Hematopoietic multipotent progenitor cell (in vitro differentiated cells): Measurements from ENCODE around the gene CTSD. TPM values are rescaled to one million over a fixed set of nuclear protein-coding genes. Genes with fewer than 3 reads are reported as not detected.

ENCODE experiments used
- DNase-seq, 3 donors: peaks; one replicate each; pipeline ENCODE4 v3.0.0-alpha.2; 2011 to 2015; ENCODE audit warnings: low read depth in 2 of 3, low spot score in 2 of 3
- total RNA-seq: library from RNA; depleted of rRNA; stranded (reverse); fragments of >200 nt; gene quantifications from one replicate; pipeline ENCODE4 v1.2.3, GENCODE V29; 2012

CTSD gene
- total RNA-seq, 1 donor, result 259 TPM

- DNase-seq, result no peak
Measured at GRCh38 chr11:1782831-1783724, 19.4 kb upstream of the CTSD start.

- no peak for DNase-seq
Measured at GRCh38 chr11:1782031-1782590, 18.4 kb upstream of the CTSD start.

DNA sequence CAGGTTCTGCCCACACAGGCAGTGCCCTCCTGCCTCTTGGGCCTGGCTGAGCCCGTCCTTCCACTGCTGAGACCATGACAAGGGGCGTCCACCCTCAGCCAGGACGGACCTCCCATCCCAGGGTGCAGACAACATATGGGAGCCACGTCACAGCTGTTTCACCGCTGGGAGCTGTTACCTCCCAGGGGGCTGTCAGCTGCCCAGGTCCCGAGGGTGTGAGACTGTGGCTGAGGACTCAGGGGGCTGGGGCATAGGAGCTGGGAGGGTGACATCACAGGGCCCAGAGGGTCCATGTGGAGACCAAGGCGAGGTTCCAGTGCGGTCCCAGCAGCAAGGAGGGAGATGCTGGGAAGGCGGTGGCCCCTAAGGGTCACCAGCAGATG lies 17.9 kb upstream of the CTSD start:
- DNase-seq, result no peak

DNA sequence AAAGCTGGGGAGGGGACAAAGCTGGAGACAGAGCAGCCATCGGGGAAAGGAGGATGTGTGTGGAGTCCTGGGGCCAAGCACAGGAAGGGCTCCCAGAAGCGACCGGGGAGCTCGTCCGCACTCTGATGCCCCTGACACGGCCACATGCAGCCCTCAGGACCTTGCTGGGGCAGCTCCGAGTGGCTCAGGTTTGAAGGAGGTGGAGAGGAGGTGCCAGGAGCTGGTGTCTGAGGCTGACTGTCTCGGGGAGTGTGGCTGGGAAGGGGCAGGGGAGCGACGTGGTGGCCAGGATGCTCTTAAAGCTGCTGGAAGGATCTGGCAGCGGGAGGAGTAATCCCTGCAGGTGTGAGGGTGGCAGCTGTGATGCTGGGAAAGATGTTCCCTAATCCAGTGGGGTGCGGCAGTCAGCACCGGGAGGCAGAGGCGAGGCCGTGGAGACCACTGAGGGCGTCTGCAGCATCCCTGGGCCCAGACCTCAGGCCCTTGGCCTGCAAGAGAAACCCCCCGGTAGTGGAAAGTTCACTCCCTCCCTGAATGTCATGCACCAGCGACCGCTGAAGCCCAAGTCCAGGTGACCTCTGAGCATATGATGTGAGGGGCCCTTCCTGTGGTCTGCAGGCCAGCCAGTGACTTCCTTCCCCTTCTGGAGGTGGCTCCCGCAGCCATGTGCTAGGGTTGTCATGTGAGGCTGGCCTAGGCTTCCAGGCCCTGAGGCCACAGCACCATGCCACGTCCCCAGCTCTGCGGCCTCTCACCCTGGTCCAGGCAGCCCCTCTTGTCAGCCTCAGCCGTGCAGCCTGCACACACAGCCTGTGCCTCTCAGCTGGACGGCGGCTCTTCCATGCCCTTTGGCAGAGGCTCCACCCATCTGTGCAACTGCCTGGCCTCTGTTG lies 17.2 kb upstream of the CTSD start:
- peak in 2 of 3 donors; percentile 46 to 56 for DNase-seq

DNA sequence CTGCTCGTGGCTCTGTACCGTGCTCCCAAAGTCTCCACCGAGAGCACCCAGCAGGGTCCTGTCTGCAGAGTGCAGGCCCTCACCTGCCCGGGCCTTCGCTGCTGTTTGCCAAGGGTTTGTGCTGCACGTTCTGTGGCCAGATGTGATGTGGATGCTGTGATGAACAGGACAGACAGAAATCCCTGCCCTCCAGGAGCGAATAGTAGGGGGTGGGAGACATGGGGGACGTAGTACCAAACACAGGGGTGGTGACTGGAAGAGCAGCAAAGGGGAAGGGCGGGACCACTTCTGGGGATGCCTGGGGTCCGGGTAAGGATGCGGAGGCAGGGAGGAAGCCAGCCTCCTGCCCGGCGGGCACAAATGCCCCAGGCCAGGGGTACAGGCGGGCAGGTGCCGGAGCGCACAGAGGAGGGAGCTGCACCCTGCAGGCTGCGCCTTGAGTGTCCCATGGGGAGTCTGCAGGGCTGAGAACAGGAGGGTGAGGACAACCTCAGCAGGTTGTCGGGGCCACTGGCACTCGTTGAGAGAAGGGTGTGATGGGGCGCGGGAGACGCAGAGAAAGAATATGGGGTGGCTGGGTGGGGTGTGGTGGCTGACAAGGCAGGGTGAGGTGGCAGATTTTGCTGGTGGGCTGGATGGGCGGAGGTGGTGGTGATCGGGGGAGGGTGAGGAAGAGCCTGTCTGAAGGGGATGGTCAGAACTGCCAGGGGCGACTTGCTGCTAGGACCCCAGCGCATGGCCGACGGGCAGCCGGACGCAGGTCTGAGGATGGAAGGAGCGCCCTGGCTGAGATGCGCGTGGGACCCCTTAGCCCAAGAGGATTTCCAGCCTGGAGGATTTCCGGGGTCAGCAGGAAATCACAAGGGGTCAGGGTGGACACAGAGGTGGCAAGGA lies 16.3 kb upstream of the CTSD start:
- DNase-seq, result no peak

- no peak for DNase-seq
Measured at GRCh38 chr11:1779034-1779805, 15.5 kb upstream of the CTSD start.

- no peak for DNase-seq
Measured at GRCh38 chr11:1778141-1778911, 14.6 kb upstream of the CTSD start.

DNA sequence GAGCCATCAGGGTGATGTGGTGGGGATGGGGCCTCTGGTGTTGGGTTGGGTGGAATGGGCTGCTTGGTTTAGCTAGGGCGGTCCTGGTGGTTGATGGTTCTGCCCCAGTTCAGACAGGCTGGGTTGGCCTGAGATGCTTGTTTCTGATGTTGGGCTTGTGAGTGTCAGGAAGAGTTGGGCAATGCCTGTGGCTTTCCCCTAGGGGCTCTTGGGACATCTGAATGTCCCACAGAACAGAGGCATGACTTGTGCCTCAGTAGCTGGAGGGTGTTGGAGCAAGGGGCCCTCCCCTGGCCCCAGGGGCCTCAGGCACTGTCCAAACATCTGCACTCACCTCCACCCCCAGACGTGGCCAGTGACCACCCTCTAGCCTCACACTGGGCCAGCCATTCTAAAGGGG lies 14.0 kb upstream of the CTSD start:
- no peak for DNase-seq

- no peak for DNase-seq
Measured at GRCh38 chr11:1776944-1777715, 13.4 kb upstream of the CTSD start.

- DNase-seq, result no peak
Measured at GRCh38 chr11:1776331-1776851, 12.7 kb upstream of the CTSD start.

DNA sequence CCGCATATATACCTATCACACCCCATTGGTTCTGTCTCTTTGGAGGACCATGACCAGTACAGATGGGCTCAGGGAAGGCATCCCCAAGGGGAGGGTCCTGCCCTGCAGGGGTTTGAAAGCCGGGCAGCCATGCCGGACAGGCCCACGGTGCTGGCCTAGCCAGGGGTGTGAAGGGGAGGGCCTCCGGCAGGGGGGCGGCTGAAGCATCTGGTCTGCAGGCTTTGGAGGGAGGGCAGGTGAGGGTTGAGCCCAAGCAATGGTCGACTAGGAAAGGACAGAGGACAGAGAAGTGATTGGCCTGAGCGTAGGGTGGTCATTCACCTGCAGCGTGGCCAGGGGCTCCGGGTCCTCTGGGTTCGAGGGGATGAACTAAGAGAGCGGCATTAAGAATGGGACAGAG lies 11.2 kb upstream of the CTSD start:
- no peak for DNase-seq

DNA sequence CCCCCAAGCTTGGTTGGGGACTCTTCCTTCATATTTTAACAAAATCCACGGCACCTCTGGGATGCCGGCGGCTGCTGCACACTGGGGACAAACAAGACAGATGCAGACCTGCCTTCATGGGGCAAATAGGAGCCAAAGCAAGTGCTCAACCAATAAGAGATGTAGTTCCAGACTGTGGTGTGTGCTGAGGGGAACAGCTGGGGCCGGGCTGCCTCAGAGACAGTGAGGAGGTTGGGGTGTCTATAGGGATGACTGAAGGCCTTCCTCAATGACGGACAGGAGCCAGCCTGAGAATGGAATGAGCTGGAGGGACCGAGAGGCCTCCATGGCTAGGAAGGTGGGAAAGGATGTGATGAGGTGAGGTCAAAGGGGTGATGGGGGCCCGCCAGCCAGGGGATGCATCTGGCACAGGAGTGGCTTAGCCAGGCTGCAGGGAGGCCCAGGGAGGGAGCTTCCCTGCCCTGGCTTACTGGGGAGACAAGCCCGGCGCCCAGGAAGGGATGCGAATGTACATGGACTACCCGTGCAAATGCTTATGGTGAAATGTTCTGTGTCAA lies 10.3 kb upstream of the CTSD start:
- no peak for DNase-seq

- DNase-seq, result no peak
Measured at GRCh38 chr11:1773131-1773993, 9.6 kb upstream of the CTSD start.

GRCh38 chr11:1772270-1773130 lies 8.8 kb upstream of the CTSD start:
- peak in 2 of 3 donors; percentile 92 to 94 for DNase-seq

GRCh38 chr11:1771700-1772099 lies 8.0 kb upstream of the CTSD start:
- DNase-seq, result no peak

- DNase-seq, result no peak
Measured at GRCh38 chr11:1771273-1771672, 7.5 kb upstream of the CTSD start.
